HG03575 (cell line): ENCODE data around the gene ZBTB25.
"Not testable (repeated sequence)": the region's sequence is repeated elsewhere in the genome, so short reads cannot be mapped to it uniquely, and the experiment has no call there.

ENCODE experiments used
- ATAC-seq: cut with Tn5 transposase; IDR thresholded peaks from one replicate; pipeline ENCODE4 v1.9.1; 2021; ENCODE audit not compliant: unreplicated experiment, insufficient number of reproducible peaks, low FRiP score; ENCODE audit errors: extremely low read depth

The ZBTB25 gene

GRCh38 chr14:64517667-64518066, 14.0 kb upstream of the ZBTB25 start:
- not testable (repeated sequence) for ATAC-seq

GRCh38 chr14:64516969-64517368, 13.3 kb upstream of the ZBTB25 start:
- no peak for ATAC-seq

GRCh38 chr14:64515053-64515452, 11.4 kb upstream of the ZBTB25 start:
- no peak for ATAC-seq

- no peak for ATAC-seq
Measured at GRCh38 chr14:64513271-64513670, 9.6 kb upstream of the ZBTB25 start.

GRCh38 chr14:64510825-64511671, 7.4 kb upstream of the ZBTB25 start:
- ATAC-seq: no peak

GRCh38 chr14:64509036-64509435, 5.4 kb upstream of the ZBTB25 start:
- ATAC-seq: no peak

GRCh38 chr14:64508215-64508776, 4.7 kb upstream of the ZBTB25 start:
- no peak for ATAC-seq

GRCh38 chr14:64507376-64508156, 3.9 kb upstream of the ZBTB25 start:
- ATAC-seq: no peak

- no peak for ATAC-seq
Measured at GRCh38 chr14:64506721-64507120, 3.1 kb upstream of the ZBTB25 start.

- ATAC-seq: no peak
Measured at GRCh38 chr14:64504897-64505794, 1.5 kb upstream of the ZBTB25 start.

- ATAC-seq: no peak
Measured at GRCh38 chr14:64504310-64504896, 765 bp upstream of the ZBTB25 start, which contains the start of gene ZBTB1. Gene ZBTB1, plus strand, starts transcription at chr14:64504770. Its CDS starts 16,735 bp downstream, at chr14:64521505.

- no peak for ATAC-seq
Measured at GRCh38 chr14:64502887-64503433, 678 bp downstream of the ZBTB25 start.

GRCh38 chr14:64502456-64502855, 1.2 kb downstream of the ZBTB25 start:
- ATAC-seq: no peak

- no peak for ATAC-seq
Measured at GRCh38 chr14:64501411-64502171, 2.0 kb downstream of the ZBTB25 start.

- no peak for ATAC-seq
Measured at GRCh38 chr14:64500088-64500487, 3.5 kb downstream of the ZBTB25 start.

GRCh38 chr14:64496764-64497163, 6.9 kb downstream of the ZBTB25 start:
- ATAC-seq: no peak

- ATAC-seq: no peak
Measured at GRCh38 chr14:64495252-64495651, 8.4 kb downstream of the ZBTB25 start.

- ATAC-seq: no peak
Measured at GRCh38 chr14:64493455-64493854, 10.2 kb downstream of the ZBTB25 start.
